A673 (cell line): ENCODE data around the gene DUSP3. TPM values are rescaled to one million over a fixed set of nuclear protein-coding genes. Genes with fewer than 3 reads are reported as not detected.

Source experiments
- BruUV-seq: library from RNA; stranded (reverse); fragments of 400-500 nt; replicated peaks from 2 replicates; lab custom pipeline; 2021; lab: Mats Ljungman, UMichigan
- CTCF ChIA-PET: fragments of 300-600 bp; sonication (Branson Sonifier 250); formaldehyde crosslinking; loops from one replicate; lab custom pipeline; 2022; ENCODE audit warnings: antibody characterized with exemption; lab: Charles Lee
- POLR2A ChIA-PET: fragments of 300-600 bp; sonication (Branson Sonifier 250); formaldehyde crosslinking; loops from one replicate; lab custom pipeline; 2022; ENCODE audit warnings: antibody characterized with exemption; ENCODE audit not compliant: low non-redundant PET; lab: Charles Lee
- DNase-seq: peaks from one replicate; pipeline ENCODE4 v3.0.0-alpha.2; 2015; ENCODE audit warnings: low spot score
- H3K27ac ChIP-seq: fragments of 200-600 bp; sonication (generic); 2 replicates; pipeline ENCODE4 v1.5.1; 2016; ENCODE audit warnings: mixed run types, low read depth, mild to moderate bottlenecking, mixed read lengths, antibody characterized with exemption, low read length; ENCODE audit not compliant: poor library complexity, severe bottlenecking
- H3K27me3 ChIP-seq: fragments of 200-600 bp; sonication (generic); replicated peaks from 2 replicates; pipeline ENCODE4 v1.6.1; 2017; ENCODE audit warnings: mixed run types, low read depth, mild to moderate bottlenecking, mixed read lengths, antibody characterized with exemption, low read length; ENCODE audit not compliant: insufficient read depth, poor library complexity
- H3K36me3 ChIP-seq: fragments of 200-600 bp; sonication (generic); 2 replicates; pipeline ENCODE4 v1.6.1; 2016; ENCODE audit warnings: mixed run types, mild to moderate bottlenecking, mixed read lengths, antibody characterized with exemption, low read length; ENCODE audit not compliant: insufficient read depth, poor library complexity, severe bottlenecking
- H3K4me1 ChIP-seq: fragments of 200-600 bp; sonication (generic); 2 replicates; pipeline ENCODE4 v1.6.1; 2017; ENCODE audit warnings: mixed run types, mild to moderate bottlenecking, mixed read lengths, antibody characterized with exemption, low read length; ENCODE audit not compliant: insufficient read depth, poor library complexity, severe bottlenecking
- H3K4me3 ChIP-seq: fragments of 200-600 bp; sonication (generic); 2 replicates; pipeline ENCODE4 v1.5.1; 2016; ENCODE audit warnings: low read depth, mixed run types, mild to moderate bottlenecking, mixed read lengths, low read length; ENCODE audit not compliant: poor library complexity, severe bottlenecking
- H3K9me3 ChIP-seq: fragments of 200-600 bp; sonication (generic); 2 replicates; pipeline ENCODE4 v1.6.1; 2016; ENCODE audit warnings: mixed run types, low read depth, mild to moderate bottlenecking, mixed read lengths, antibody characterized with exemption, low read length; ENCODE audit not compliant: poor library complexity, severe bottlenecking
- CTCF ChIP-seq: fragments of 300-800, 200-600 bp; sonication (generic); conservative IDR thresholded peaks from 2 replicates; pipeline ENCODE4 v1.5.1; 2017; ENCODE audit warnings: low read depth, mild to moderate bottlenecking, antibody characterized with exemption, low read length, moderate library complexity, mixed read lengths
- EZH2 ChIP-seq: fragments of 200-600 bp; sonication (generic); IDR thresholded peaks from 2 replicates; pipeline ENCODE4 v1.6.1; 2017; ENCODE audit warnings: borderline replicate concordance, low read depth, mild to moderate bottlenecking, mixed read lengths, antibody characterized with exemption, low read length; ENCODE audit not compliant: poor library complexity, severe bottlenecking
- intact Hi-C: fragments of 100-400 bp; cut with micrococcal nuclease; formaldehyde crosslinking; loops from one replicate; pipeline ENCODE4 v1.10.0; 2022; ENCODE audit not compliant: unreplicated experiment
- total RNA-seq: library from RNA; stranded (reverse); gene quantifications from 2 replicates; pipeline ENCODE4 v1.2.3, GENCODE V29; 2021

DUSP3 gene
- total RNA-seq, 1 experiment from 2014 or later = 22.9 TPM

- intact Hi-C loops = no loop called here
- H3K27ac ChIP-seq = no peak overlapping the region
- BruUV-seq = no TSS peak
Observed at GRCh38 chr17:43768382-43768781, 10.4 kb downstream of the DUSP3 start.

GRCh38 chr17:43767713-43768059 is 11.1 kb downstream of the DUSP3 start:
- no peaks in the 10 kb centered on the region for H3K9me3 ChIP-seq
- CTCF ChIA-PET = no interaction called here
- POLR2A ChIA-PET = no interaction called here
- TF ChIP-seq CTCF = no peak
- TF ChIP-seq EZH2 = no peak
- no peaks in the 10 kb centered on the region for H3K4me1 ChIP-seq
- H3K27ac ChIP-seq = no peak overlapping the region
- H3K27me3 ChIP-seq = no peaks in the 10 kb centered on the region
- no peak overlapping the region for H3K4me3 ChIP-seq
- BruUV-seq = TSS peak; percentile 26
- DNase-seq = no peak
- intact Hi-C loops = no loop called here
- H3K36me3 ChIP-seq = no peaks in the 10 kb centered on the region

More at GRCh38 chr17:43768382-43768781, 10.4 kb downstream of the DUSP3 start:
- no peak overlapping the region for H3K4me3 ChIP-seq
- H3K4me1 ChIP-seq = no peaks in the 10 kb centered on the region
- H3K9me3 ChIP-seq = no peaks in the 10 kb centered on the region
- DNase-seq = no peak
- CTCF ChIA-PET = no interaction called here
- TF ChIP-seq EZH2 (no peak), CTCF (no peak)
- POLR2A ChIA-PET = no interaction called here
- H3K27me3 ChIP-seq = no peaks in the 10 kb centered on the region
- H3K36me3 ChIP-seq = no peaks in the 10 kb centered on the region

- Histone ChIP-seq H3K9me3 (no peaks in the 10 kb centered on the region), H3K4me1 (no peaks in the 10 kb centered on the region), H3K27me3 (no peaks in the 10 kb centered on the region), H3K36me3 (no peaks in the 10 kb centered on the region), H3K4me3 (no peak overlapping the region), H3K27ac (no peak overlapping the region)
- CTCF ChIA-PET = interaction anchor here (0.6 to 0.9 kb wide), 2 partner anchors 88 to 91 kb away, joined by 3 read pairs; no protein-coding TSS in a partner anchor
- TF ChIP-seq CTCF (no peak), EZH2 (no peak)
- intact Hi-C loops = no loop called here
- POLR2A ChIA-PET = interaction anchor here (0.6 kb wide), 1 partner anchor 22 kb away, joined by 4 read pairs; no protein-coding TSS in a partner anchor
- no TSS peak for BruUV-seq
- no peak for DNase-seq
Observed at GRCh38 chr17:43767053-43767712, 11.6 kb downstream of the DUSP3 start.
